NCI-H774 (cell line): Measurements from ENCODE around the gene PLXNB1.

Experiments
- DNase-seq: peaks from one replicate; lab custom pipeline; 2025; lab: John Stamatoyannopoulos, UW

Gene PLXNB1

GRCh38 chr3:48369693-48370332 lies 60.1 kb downstream of the PLXNB1 start:
- DNase-seq: no peak

GRCh38 chr3:48367201-48367600 lies 62.7 kb downstream of the PLXNB1 start:
- peak; percentile 0 for DNase-seq

- DNase-seq: no peak
Measured at GRCh38 chr3:48364840-48365239, 65.0 kb downstream of the PLXNB1 start.

GRCh38 chr3:48361928-48362327 lies 68.0 kb downstream of the PLXNB1 start:
- DNase-seq: no peak

- no peak for DNase-seq
Measured at GRCh38 chr3:48356419-48356818, 73.5 kb downstream of the PLXNB1 start.

- DNase-seq: no peak
Measured at GRCh38 chr3:48353987-48354386, 75.9 kb downstream of the PLXNB1 start.
